ENCODE data around the gene ABCD3.
"Not testable (repeated sequence)": the region's sequence is repeated elsewhere in the genome, so short reads cannot be mapped to it uniquely, and the experiment has no call there.

Gene ABCD3

GRCh38 chr1:94553931-94554330 lies 135.7 kb downstream of the ABCD3 start:
- DNase-seq = no peak

- no peak for DNase-seq
These were observed 136.4 kb downstream of the ABCD3 start for GRCh38 chr1:94554580-94554979.

GRCh38 chr1:94555091-94555490 lies 136.9 kb downstream of the ABCD3 start:
- DNase-seq = no peak

- no peak for DNase-seq
These were observed 141.7 kb downstream of the ABCD3 start for GRCh38 chr1:94559921-94560320.

- no peak for DNase-seq
These were observed 142.1 kb downstream of the ABCD3 start for GRCh38 chr1:94560333-94560732.

- DNase-seq = no peak
These were observed 144.5 kb downstream of the ABCD3 start for GRCh38 chr1:94562519-94563260.

GRCh38 chr1:94565901-94566300 lies 147.7 kb downstream of the ABCD3 start:
- no peak for DNase-seq

GRCh38 chr1:94566436-94566835 lies 148.2 kb downstream of the ABCD3 start:
- not testable (repeated sequence) for DNase-seq

- not testable (repeated sequence) for DNase-seq
These were observed 149.9 kb downstream of the ABCD3 start for GRCh38 chr1:94567975-94568607.
